Neural cell (in vitro differentiated cells): ENCODE results near the gene RNF19B. TPM values are rescaled to one million over a fixed set of nuclear protein-coding genes. Genes with fewer than 3 reads are reported as not detected.

Source experiments
- H2AFZ ChIP-seq: fragments of 200-600, 300-800 bp; sonication (generic), shearing (Covaris generic); 2 replicates; pipeline ENCODE4 v1.6.0; 2014; ENCODE audit warnings: low read depth, mild to moderate bottlenecking, antibody characterized with exemption, low read length, moderate library complexity
- H3F3A ChIP-seq: fragments of 200-600 bp; shearing (Covaris generic); 2 replicates; pipeline ENCODE4 v1.6.1; 2016; ENCODE audit warnings: mild to moderate bottlenecking, moderate library complexity, mixed read lengths, antibody characterized with exemption, low read length; ENCODE audit not compliant: insufficient read depth, poor library complexity, severe bottlenecking
- H3K27ac ChIP-seq: fragments of 200-600, 300-800 bp; sonication (generic), shearing (Covaris generic); 2 replicates; pipeline ENCODE4 v1.5.1; 2014; ENCODE audit warnings: mild to moderate bottlenecking, low read length, moderate library complexity
- H3K27me3 ChIP-seq: fragments of 300-800, 200-600 bp; sonication (generic), shearing (Covaris generic); 2 replicates; pipeline ENCODE4 v1.6.0; 2014; ENCODE audit warnings: mild to moderate bottlenecking, low read depth, low read length, moderate library complexity; ENCODE audit not compliant: insufficient read depth
- H3K36me3 ChIP-seq: fragments of 300-800, 200-600 bp; sonication (generic), shearing (Covaris generic); 2 replicates; pipeline ENCODE4 v1.5.1; 2014; ENCODE audit warnings: mild to moderate bottlenecking, antibody characterized with exemption, low read length, moderate library complexity; ENCODE audit not compliant: insufficient read depth
- H3K4me2 ChIP-seq: fragments of 300-800, 200-600 bp; sonication (generic), shearing (Covaris generic); 2 replicates; pipeline ENCODE4 v1.6.0; 2014; ENCODE audit warnings: mild to moderate bottlenecking, low read length
- H3K4me3 ChIP-seq: fragments of 300-800, 200-600 bp; sonication (generic), shearing (Covaris generic); 2 replicates; pipeline ENCODE4 v1.5.1; 2014; ENCODE audit warnings: mild to moderate bottlenecking, low read length, moderate library complexity
- H3K79me2 ChIP-seq: fragments of 200-600 bp; shearing (Covaris generic); replicated peaks from 2 replicates; pipeline ENCODE4 v1.6.0; 2014; ENCODE audit warnings: mild to moderate bottlenecking, low read length, moderate library complexity; ENCODE audit not compliant: insufficient read depth
- H3K9ac ChIP-seq: fragments of 300-800, 200-600 bp; sonication (generic), shearing (Covaris generic); 2 replicates; pipeline ENCODE4 v1.6.1; 2016; ENCODE audit warnings: mild to moderate bottlenecking, low read length, mixed read lengths
- H3K9me2 ChIP-seq: fragments of 200-600 bp; shearing (Covaris generic); 2 replicates; pipeline ENCODE4 v1.6.1; 2016; ENCODE audit warnings: mild to moderate bottlenecking, low read length, mixed read lengths; ENCODE audit not compliant: insufficient read depth
- H3K9me3 ChIP-seq: fragments of 200-600, 300-800 bp; sonication (generic), shearing (Covaris generic); 2 replicates; pipeline ENCODE4 v1.6.1; 2016; ENCODE audit warnings: mild to moderate bottlenecking, mixed run types, low read length, moderate library complexity, mixed read lengths
- H4K20me1 ChIP-seq: fragments of 200-600 bp; shearing (Covaris generic); 2 replicates; pipeline ENCODE4 v1.6.1; 2016; ENCODE audit warnings: mild to moderate bottlenecking, mixed run types; ENCODE audit not compliant: insufficient read depth
- EP300 ChIP-seq: fragments of 450-650 bp; conservative IDR thresholded peaks from 2 replicates; pipeline ENCODE4 v1.6.1; 2014; ENCODE audit warnings: antibody characterized with exemption, mild to moderate bottlenecking, moderate library complexity; ENCODE audit not compliant: poor library complexity, severe bottlenecking
- EZH2 ChIP-seq: fragments of 200-600, 300-800 bp; shearing (Covaris generic), sonication (generic); IDR thresholded peaks from 2 replicates; pipeline ENCODE4 v1.6.1; 2014; ENCODE audit warnings: antibody characterized with exemption, low read length, borderline replicate concordance, mild to moderate bottlenecking; ENCODE audit not compliant: insufficient read depth, poor library complexity, severe bottlenecking
- MXI1 ChIP-seq: fragments of 450-650 bp; conservative IDR thresholded peaks from 2 replicates; pipeline ENCODE4 v1.6.1; 2014; ENCODE audit warnings: antibody characterized with exemption, mild to moderate bottlenecking; ENCODE audit not compliant: poor library complexity, severe bottlenecking
- POLR2AphosphoS5 ChIP-seq: IDR thresholded peaks from 2 replicates; pipeline ENCODE4 v1.6.1; 2012
- SMC3 ChIP-seq: fragments of 450-650 bp; conservative IDR thresholded peaks from 2 replicates; pipeline ENCODE4 v1.6.1; 2014; ENCODE audit warnings: antibody characterized with exemption, mild to moderate bottlenecking, moderate library complexity; ENCODE audit not compliant: poor library complexity
- TAF1 ChIP-seq: IDR thresholded peaks from 2 replicates; pipeline ENCODE4 v1.6.1; 2012; ENCODE audit warnings: low read depth
- polyA plus RNA-seq: library from polyadenylated mRNA; depleted of rRNA; stranded (reverse); fragments of >200 nt; gene quantifications from 2 replicates; pipeline ENCODE4 v1.2.3, GENCODE V29; 2014
- TF ChIP-seq, protein P1 (sequence below): fragments of 450-650 bp; IDR thresholded peaks from 2 replicates; pipeline ENCODE4 v1.5.1; 2014; ENCODE audit warnings: antibody characterized with exemption, mild to moderate bottlenecking, moderate library complexity; ENCODE audit not compliant: poor library complexity, severe bottlenecking
- TF ChIP-seq, protein P2 (sequence below): IDR thresholded peaks from 2 replicates; pipeline ENCODE4 v1.6.1; 2012; ENCODE audit warnings: borderline replicate concordance

RNF19B gene
- polyA plus RNA-seq, 1 donor from 2014 or later, result 22.1 TPM

DNA sequence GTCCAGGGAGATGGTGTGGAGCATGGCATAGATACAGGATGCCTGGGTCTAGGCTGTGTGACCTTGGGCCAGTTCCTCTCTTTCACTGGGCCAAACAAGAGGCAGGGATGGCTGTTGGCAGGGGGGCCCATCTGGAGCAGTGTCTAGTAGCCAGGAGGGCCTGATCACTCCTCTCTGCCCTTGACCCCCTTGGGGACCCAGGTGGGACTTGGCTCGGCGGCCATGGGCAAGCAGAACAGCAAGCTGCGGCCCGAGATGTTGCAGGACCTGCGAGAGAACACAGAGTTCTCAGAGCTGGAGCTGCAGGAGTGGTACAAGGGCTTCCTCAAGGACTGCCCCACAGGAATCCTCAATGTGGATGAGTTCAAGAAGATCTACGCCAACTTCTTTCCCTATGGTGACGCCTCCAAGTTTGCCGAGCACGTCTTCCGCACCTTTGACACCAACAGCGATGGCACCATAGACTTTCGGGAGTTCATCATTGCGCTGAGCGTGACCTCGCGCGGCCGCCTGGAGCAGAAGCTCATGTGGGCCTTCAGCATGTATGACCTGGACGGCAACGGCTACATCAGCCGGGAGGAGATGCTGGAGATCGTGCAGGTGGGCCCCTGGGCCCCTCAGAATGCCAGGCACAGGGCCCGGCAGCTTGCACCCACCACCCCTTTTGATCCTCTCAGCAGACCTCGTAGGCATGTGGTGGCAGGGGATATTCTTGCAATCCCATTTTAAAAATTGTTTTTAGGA is 75.8 kb downstream of the RNF19B start:
- H3K4me3 ChIP-seq, result no peak overlapping the region
- H3K9me2 ChIP-seq, result no peaks in the 10 kb centered on the region
- H3K9me3 ChIP-seq, result no peaks in the 10 kb centered on the region
- no peaks in the 10 kb centered on the region for H3K79me2 ChIP-seq
- H3K36me3 ChIP-seq, result no peaks in the 10 kb centered on the region
- TF ChIP-seq EP300 (no peak), POLR2AphosphoS5 (no peak), EZH2 (no peak)
- TF ChIP-seq, protein P1, sequence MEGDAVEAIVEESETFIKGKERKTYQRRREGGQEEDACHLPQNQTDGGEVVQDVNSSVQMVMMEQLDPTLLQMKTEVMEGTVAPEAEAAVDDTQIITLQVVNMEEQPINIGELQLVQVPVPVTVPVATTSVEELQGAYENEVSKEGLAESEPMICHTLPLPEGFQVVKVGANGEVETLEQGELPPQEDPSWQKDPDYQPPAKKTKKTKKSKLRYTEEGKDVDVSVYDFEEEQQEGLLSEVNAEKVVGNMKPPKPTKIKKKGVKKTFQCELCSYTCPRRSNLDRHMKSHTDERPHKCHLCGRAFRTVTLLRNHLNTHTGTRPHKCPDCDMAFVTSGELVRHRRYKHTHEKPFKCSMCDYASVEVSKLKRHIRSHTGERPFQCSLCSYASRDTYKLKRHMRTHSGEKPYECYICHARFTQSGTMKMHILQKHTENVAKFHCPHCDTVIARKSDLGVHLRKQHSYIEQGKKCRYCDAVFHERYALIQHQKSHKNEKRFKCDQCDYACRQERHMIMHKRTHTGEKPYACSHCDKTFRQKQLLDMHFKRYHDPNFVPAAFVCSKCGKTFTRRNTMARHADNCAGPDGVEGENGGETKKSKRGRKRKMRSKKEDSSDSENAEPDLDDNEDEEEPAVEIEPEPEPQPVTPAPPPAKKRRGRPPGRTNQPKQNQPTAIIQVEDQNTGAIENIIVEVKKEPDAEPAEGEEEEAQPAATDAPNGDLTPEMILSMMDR, result no peak
- TF ChIP-seq, protein P2, sequence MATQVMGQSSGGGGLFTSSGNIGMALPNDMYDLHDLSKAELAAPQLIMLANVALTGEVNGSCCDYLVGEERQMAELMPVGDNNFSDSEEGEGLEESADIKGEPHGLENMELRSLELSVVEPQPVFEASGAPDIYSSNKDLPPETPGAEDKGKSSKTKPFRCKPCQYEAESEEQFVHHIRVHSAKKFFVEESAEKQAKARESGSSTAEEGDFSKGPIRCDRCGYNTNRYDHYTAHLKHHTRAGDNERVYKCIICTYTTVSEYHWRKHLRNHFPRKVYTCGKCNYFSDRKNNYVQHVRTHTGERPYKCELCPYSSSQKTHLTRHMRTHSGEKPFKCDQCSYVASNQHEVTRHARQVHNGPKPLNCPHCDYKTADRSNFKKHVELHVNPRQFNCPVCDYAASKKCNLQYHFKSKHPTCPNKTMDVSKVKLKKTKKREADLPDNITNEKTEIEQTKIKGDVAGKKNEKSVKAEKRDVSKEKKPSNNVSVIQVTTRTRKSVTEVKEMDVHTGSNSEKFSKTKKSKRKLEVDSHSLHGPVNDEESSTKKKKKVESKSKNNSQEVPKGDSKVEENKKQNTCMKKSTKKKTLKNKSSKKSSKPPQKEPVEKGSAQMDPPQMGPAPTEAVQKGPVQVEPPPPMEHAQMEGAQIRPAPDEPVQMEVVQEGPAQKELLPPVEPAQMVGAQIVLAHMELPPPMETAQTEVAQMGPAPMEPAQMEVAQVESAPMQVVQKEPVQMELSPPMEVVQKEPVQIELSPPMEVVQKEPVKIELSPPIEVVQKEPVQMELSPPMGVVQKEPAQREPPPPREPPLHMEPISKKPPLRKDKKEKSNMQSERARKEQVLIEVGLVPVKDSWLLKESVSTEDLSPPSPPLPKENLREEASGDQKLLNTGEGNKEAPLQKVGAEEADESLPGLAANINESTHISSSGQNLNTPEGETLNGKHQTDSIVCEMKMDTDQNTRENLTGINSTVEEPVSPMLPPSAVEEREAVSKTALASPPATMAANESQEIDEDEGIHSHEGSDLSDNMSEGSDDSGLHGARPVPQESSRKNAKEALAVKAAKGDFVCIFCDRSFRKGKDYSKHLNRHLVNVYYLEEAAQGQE, result no peak
- H3K4me2 ChIP-seq, result no peak overlapping the region
- no peaks in the 10 kb centered on the region for H3F3A ChIP-seq
- peaks cover 40% of the 10 kb centered on the region for H3K27me3 ChIP-seq
- H2AFZ ChIP-seq, result no peak overlapping the region
- no peaks in the 10 kb centered on the region for H4K20me1 ChIP-seq
- no peak overlapping the region for H3K9ac ChIP-seq
- H3K27ac ChIP-seq, result no peak overlapping the region

DNA sequence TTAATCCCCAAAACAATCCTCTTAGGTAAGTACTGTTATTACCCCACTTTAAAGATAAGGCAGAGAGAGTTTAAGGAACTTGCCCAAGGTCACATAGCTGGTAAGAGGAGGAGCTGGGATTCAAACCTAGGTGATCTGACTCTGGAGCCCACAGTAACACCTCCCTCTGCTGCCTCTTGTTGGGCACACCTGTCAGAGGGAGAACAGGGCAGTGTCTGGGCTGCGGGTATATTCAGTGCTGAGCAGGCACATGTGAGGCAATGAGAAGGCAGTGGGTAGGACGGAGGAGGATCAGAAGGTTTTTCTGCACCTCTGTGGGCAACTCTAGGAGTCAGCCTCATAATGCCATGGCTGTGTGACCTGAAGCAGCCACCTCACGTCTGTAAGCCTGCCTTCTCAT is 76.5 kb downstream of the RNF19B start:
- no peak overlapping the region for H3K27ac ChIP-seq
- no peaks in the 10 kb centered on the region for H3K36me3 ChIP-seq
- H3K9ac ChIP-seq, result no peak overlapping the region
- no peak overlapping the region for H3K4me3 ChIP-seq
- no peak overlapping the region for H3K4me2 ChIP-seq
- H2AFZ ChIP-seq, result no peak overlapping the region
- H4K20me1 ChIP-seq, result no peaks in the 10 kb centered on the region
- no peaks in the 10 kb centered on the region for H3K9me2 ChIP-seq
- no peaks in the 10 kb centered on the region for H3K9me3 ChIP-seq
- H3K79me2 ChIP-seq, result no peaks in the 10 kb centered on the region
- TF ChIP-seq, protein P1, result no peak
- no peak for TF ChIP-seq TAF1
- TF ChIP-seq EZH2, result no peak
- no peak for TF ChIP-seq MXI1
- no peak for TF ChIP-seq SMC3
- no peak for TF ChIP-seq POLR2AphosphoS5
- no peak for TF ChIP-seq EP300
- TF ChIP-seq, protein P2, result no peak
- peaks cover 38% of the 10 kb centered on the region for H3K27me3 ChIP-seq
- H3F3A ChIP-seq, result no peaks in the 10 kb centered on the region
